Astrocyte (in vitro differentiated cells and primary cell): Measurements from ENCODE around the gene CDH23. TPM values are rescaled to one million over a fixed set of nuclear protein-coding genes. Genes with fewer than 3 reads are reported as not detected.

ENCODE experiments used
- DNase-seq: peaks from one replicate; pipeline ENCODE4 v3.0.0-alpha.2; 2010; ENCODE audit warnings: low read depth
- FAIRE-seq: peaks from 2 replicates; lab custom pipeline; 2011; peaks lifted over from hg19 to GRCh38; lab: Jason Lieb, UNC
- H2AFZ ChIP-seq: 2 replicates; pipeline ENCODE4 v1.6.0; 2012; ENCODE audit warnings: low read depth, low read length, inconsistent platforms
- H3K27ac ChIP-seq: 2 replicates; pipeline ENCODE4 v1.5.1; 2011; ENCODE audit warnings: low read depth, low read length, inconsistent platforms
- H3K27me3 ChIP-seq: 2 replicates; pipeline ENCODE4 v1.6.0; 2011; ENCODE audit warnings: low read length, inconsistent platforms; ENCODE audit not compliant: insufficient read depth
- H3K36me3 ChIP-seq: 2 replicates; pipeline ENCODE4 v1.5.1; 2011; ENCODE audit warnings: low read length, inconsistent platforms; ENCODE audit not compliant: insufficient read depth
- H3K4me1 ChIP-seq: 2 replicates; pipeline ENCODE4 v1.5.1; 2011; ENCODE audit warnings: low read length, inconsistent platforms; ENCODE audit not compliant: insufficient read depth
- H3K4me2 ChIP-seq: 2 replicates; pipeline ENCODE4 v1.6.0; 2012; ENCODE audit warnings: low read length, inconsistent platforms
- H3K4me3 ChIP-seq: 2 replicates; pipeline ENCODE4 v1.5.1; 2011; ENCODE audit warnings: low read depth, mild to moderate bottlenecking, low read length, inconsistent platforms; ENCODE audit not compliant: insufficient read depth
- H3K79me2 ChIP-seq: 2 replicates; pipeline ENCODE4 v1.6.0; 2012; ENCODE audit warnings: mild to moderate bottlenecking, low read length, inconsistent platforms; ENCODE audit not compliant: insufficient read depth
- H3K9ac ChIP-seq: 2 replicates; pipeline ENCODE4 v1.6.0; 2012; ENCODE audit warnings: mild to moderate bottlenecking, low read length, inconsistent platforms
- H3K9me3 ChIP-seq: 2 replicates; pipeline ENCODE4 v1.5.1; 2012; ENCODE audit warnings: low read depth, mild to moderate bottlenecking, low read length, inconsistent platforms; ENCODE audit not compliant: insufficient read depth
- H4K20me1 ChIP-seq: 2 replicates; pipeline ENCODE4 v1.6.0; 2012; ENCODE audit warnings: low read length, inconsistent platforms; ENCODE audit not compliant: insufficient read depth
- H3K27ac Mint-ChIP-seq: one replicate; pipeline ENCODE4 v1.8.0; 2021; ENCODE audit warnings: mild to moderate bottlenecking, mixed read lengths; ENCODE audit not compliant: unreplicated experiment
- H3K27me3 Mint-ChIP-seq: one replicate; pipeline ENCODE4 v1.8.0; 2021; ENCODE audit warnings: low read depth, mixed read lengths; ENCODE audit not compliant: unreplicated experiment
- H3K36me3 Mint-ChIP-seq: one replicate; pipeline ENCODE4 v1.8.0; 2021; ENCODE audit warnings: low read depth, mixed read lengths; ENCODE audit not compliant: unreplicated experiment
- H3K4me1 Mint-ChIP-seq: one replicate; pipeline ENCODE4 v1.8.0; 2021; ENCODE audit warnings: low read depth, mixed read lengths; ENCODE audit not compliant: unreplicated experiment
- H3K4me3 Mint-ChIP-seq: one replicate; pipeline ENCODE4 v1.8.0; 2021; ENCODE audit warnings: mild to moderate bottlenecking, moderate library complexity, mixed read lengths; ENCODE audit not compliant: unreplicated experiment
- H3K9me3 Mint-ChIP-seq: one replicate; pipeline ENCODE4 v1.8.0; 2021; ENCODE audit warnings: mild to moderate bottlenecking, mixed read lengths; ENCODE audit not compliant: unreplicated experiment
- EZH2 ChIP-seq: IDR thresholded peaks from 2 replicates; pipeline ENCODE4 v1.6.1; 2012; ENCODE audit warnings: mild to moderate bottlenecking, low read length, inconsistent platforms; ENCODE audit not compliant: insufficient read depth
- total RNA-seq: library from RNA; stranded (reverse); gene quantifications from 2 replicates; pipeline ENCODE4 v1.2.1, GENCODE V29; 2021
- TF ChIP-seq, protein P1 (sequence below): IDR thresholded peaks from 2 replicates; pipeline ENCODE4 v1.5.1; 2011; ENCODE audit warnings: low read depth, mild to moderate bottlenecking, inconsistent platforms, low read length, moderate library complexity; ENCODE audit not compliant: insufficient read depth

CDH23 gene
- total RNA-seq, 1 donor from 2014 or later, result not detected

DNA sequence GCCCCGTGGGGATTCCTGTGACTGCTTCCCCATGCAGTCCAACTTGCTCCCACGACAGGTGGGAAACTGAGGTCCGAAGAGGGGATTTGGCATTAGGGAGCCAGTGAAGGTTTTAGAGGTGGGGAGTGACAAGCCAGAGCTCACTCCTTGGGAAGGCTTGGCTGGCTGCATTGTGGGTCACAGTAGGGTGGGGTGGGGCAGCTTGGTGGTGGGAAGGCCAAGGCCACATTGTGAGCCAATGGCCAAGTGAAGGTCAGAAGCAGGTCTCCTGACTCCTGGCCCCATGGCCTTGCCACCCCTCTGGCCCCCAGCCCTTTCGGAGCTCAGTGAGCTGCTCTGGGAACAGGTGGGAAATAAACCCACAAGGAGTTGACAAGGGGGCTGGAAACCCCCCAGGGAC, 320.3 kb downstream of the CDH23 start:
- no peak overlapping the region for H3K4me3 Mint-ChIP-seq
- H3K9me3 Mint-ChIP-seq, result peaks cover 6% of the 10 kb centered on the region
- no peaks in the 10 kb centered on the region for H3K36me3 Mint-ChIP-seq
- H3K27me3 Mint-ChIP-seq, result peaks cover 40% of the 10 kb centered on the region
- H3K79me2 ChIP-seq, result no peaks in the 10 kb centered on the region
- H3K9me3 ChIP-seq, result no peaks in the 10 kb centered on the region
- H3K4me3 ChIP-seq, result no peak overlapping the region
- no peaks in the 10 kb centered on the region for H3K36me3 ChIP-seq
- no peak for DNase-seq
- no peaks in the 10 kb centered on the region for H4K20me1 ChIP-seq
- H3K4me1 Mint-ChIP-seq, result peaks cover 6% of the 10 kb centered on the region
- FAIRE-seq, result no peak
- H3K27ac Mint-ChIP-seq, result no peak overlapping the region
- no peak overlapping the region for H3K27ac ChIP-seq
- no peak overlapping the region for H3K9ac ChIP-seq
- TF ChIP-seq, protein P1, sequence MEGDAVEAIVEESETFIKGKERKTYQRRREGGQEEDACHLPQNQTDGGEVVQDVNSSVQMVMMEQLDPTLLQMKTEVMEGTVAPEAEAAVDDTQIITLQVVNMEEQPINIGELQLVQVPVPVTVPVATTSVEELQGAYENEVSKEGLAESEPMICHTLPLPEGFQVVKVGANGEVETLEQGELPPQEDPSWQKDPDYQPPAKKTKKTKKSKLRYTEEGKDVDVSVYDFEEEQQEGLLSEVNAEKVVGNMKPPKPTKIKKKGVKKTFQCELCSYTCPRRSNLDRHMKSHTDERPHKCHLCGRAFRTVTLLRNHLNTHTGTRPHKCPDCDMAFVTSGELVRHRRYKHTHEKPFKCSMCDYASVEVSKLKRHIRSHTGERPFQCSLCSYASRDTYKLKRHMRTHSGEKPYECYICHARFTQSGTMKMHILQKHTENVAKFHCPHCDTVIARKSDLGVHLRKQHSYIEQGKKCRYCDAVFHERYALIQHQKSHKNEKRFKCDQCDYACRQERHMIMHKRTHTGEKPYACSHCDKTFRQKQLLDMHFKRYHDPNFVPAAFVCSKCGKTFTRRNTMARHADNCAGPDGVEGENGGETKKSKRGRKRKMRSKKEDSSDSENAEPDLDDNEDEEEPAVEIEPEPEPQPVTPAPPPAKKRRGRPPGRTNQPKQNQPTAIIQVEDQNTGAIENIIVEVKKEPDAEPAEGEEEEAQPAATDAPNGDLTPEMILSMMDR, result no peak
- TF ChIP-seq EZH2, result no peak
- peaks cover 11% of the 10 kb centered on the region for H3K27me3 ChIP-seq
- H3K4me2 ChIP-seq, result no peak overlapping the region
- H2AFZ ChIP-seq, result no peak overlapping the region
- peaks cover 7% of the 10 kb centered on the region for H3K4me1 ChIP-seq

DNA sequence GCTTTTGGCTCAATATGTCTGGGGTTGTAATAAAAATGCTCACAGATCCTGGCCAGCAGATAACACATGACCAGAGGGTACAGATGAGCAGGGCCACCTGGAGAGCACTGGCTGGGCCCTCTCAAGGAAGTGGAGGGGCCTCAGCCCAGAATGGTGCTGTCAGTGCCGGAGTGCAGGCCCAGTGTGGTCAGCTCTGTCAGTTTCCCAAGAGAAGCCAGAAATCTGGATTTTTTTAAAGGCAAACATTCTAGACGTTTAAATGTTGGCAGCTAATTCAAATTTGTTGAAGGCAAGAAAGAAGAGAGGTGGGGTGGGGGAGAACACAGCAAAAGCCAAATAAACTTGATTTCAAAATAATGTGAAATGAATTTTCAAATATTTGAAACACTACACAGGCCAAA, 320.8 kb downstream of the CDH23 start:
- TF ChIP-seq, protein P1, result no peak
- H3K4me1 Mint-ChIP-seq, result peaks cover 6% of the 10 kb centered on the region
- H3K4me3 Mint-ChIP-seq, result no peak overlapping the region
- Histone ChIP-seq H3K27me3 (peaks cover 11% of the 10 kb centered on the region), H3K36me3 (no peaks in the 10 kb centered on the region), H3K27ac (no peak overlapping the region), H2AFZ (no peak overlapping the region), H3K79me2 (no peaks in the 10 kb centered on the region), H3K9ac (no peak overlapping the region), H3K9me3 (no peaks in the 10 kb centered on the region), H4K20me1 (no peaks in the 10 kb centered on the region), H3K4me3 (no peak overlapping the region), H3K4me2 (no peak overlapping the region), H3K4me1 (peaks cover 7% of the 10 kb centered on the region)
- DNase-seq, result no peak
- no peak for FAIRE-seq
- no peak overlapping the region for H3K27ac Mint-ChIP-seq
- peaks cover 6% of the 10 kb centered on the region for H3K9me3 Mint-ChIP-seq
- peaks cover 45% of the 10 kb centered on the region for H3K27me3 Mint-ChIP-seq
- no peaks in the 10 kb centered on the region for H3K36me3 Mint-ChIP-seq

DNA sequence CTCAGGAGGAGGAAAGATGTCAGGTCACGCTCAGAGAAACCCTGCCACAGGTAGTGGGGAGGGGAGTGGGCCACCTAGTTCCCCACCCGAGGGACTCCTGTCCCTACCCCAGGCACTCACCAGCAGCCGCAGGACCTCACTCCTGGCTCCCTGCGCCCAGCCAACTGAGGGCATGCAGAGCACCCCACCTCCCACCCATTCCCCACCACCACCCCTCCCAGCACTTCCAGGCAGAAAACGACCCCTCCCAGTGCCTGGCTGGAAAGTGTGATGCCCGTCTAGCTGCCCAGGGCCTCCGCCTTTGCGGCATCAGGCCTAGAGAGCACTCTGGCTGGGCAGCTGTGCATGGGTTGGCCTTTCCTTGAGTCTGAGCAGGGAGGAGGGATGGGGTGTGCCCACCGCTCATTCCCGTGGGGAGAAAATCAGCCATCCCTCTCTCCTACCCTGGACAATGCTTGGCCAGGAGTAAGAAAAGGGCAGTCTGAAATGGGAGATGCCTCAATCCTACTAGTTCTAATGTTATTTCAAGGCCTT, 321.5 kb downstream of the CDH23 start:
- Histone ChIP-seq H3K36me3 (no peaks in the 10 kb centered on the region), H3K4me1 (peaks cover 5% of the 10 kb centered on the region), H2AFZ (no peak overlapping the region), H3K4me3 (no peak overlapping the region), H4K20me1 (no peaks in the 10 kb centered on the region), H3K27ac (no peak overlapping the region), H3K4me2 (no peak overlapping the region), H3K27me3 (peaks cover 11% of the 10 kb centered on the region), H3K9ac (no peak overlapping the region), H3K79me2 (no peaks in the 10 kb centered on the region), H3K9me3 (no peaks in the 10 kb centered on the region)
- Mint-ChIP-seq H3K27me3 (peaks cover 47% of the 10 kb centered on the region), H3K4me3 (no peak overlapping the region), H3K27ac (no peak overlapping the region), H3K4me1 (peaks cover 6% of the 10 kb centered on the region), H3K9me3 (peaks cover 6% of the 10 kb centered on the region), H3K36me3 (no peaks in the 10 kb centered on the region)
- no peak for DNase-seq
- no peak for FAIRE-seq
- TF ChIP-seq EZH2, result no peak
- TF ChIP-seq, protein P1, result no peak
